ENCODE data around the gene SERPINB11.

GRCh38 chr18:63765837-63766236, 63.1 kb downstream of the SERPINB11 start:
- TF ChIP-seq CTCF (IDR thresholded peaks at IDR 0.05; ENCODE audit: low read length) (no peak), EZH2phosphoT487 (IDR thresholded peaks at IDR 0.05; ENCODE audit: low read length) (no peak), EZH2 (optimal IDR thresholded peaks at IDR 0.05; ENCODE audit: low read depth, low read length) (no peak)

Data from MM.1S (cell line).